Kidney glomerular epithelial cell (primary cell): ENCODE measurements around the gene RBMY1A1.
"Not testable (repeated sequence)": the region's sequence is repeated elsewhere in the genome, so short reads cannot be mapped to it uniquely, and the experiment has no call there.

Experiments used
- DNase-seq: peaks from one replicate; lab custom pipeline; 2025; lab: John Stamatoyannopoulos, UW

The RBMY1A1 gene

GRCh38 chrY:21534579-21534978 is at the start of gene RBMY1A1:
Gene RBMY1A1, plus strand, starts transcription at chrY:21534879. Its CDS starts 2,013 bp downstream, at chrY:21536892.
- not testable (repeated sequence) for DNase-seq

GRCh38 chrY:21511038-21511437 is 23.6 kb upstream of the RBMY1A1 start, which contains the start of gene RBMY1B:
Gene RBMY1B, plus strand, starts transcription at chrY:21511338. Its CDS starts 2,013 bp downstream, at chrY:21513351.
- DNase-seq: not testable (repeated sequence)

GRCh38 chrY:21559316-21559984 is 24.8 kb downstream of the RBMY1A1 start:
- DNase-seq: not testable (repeated sequence)

GRCh38 chrY:21585449-21585848 is 50.8 kb downstream of the RBMY1A1 start:
- DNase-seq: no peak

- not testable (repeated sequence) for DNase-seq
These were observed 51.8 kb downstream of the RBMY1A1 start for GRCh38 chrY:21586454-21586853.

- no peak for DNase-seq
These were observed 57.4 kb downstream of the RBMY1A1 start for GRCh38 chrY:21592059-21592458.

GRCh38 chrY:21596287-21596686 is 61.6 kb downstream of the RBMY1A1 start:
- not testable (repeated sequence) for DNase-seq
